Peyer's patch (tissue), 4 donors: ENCODE data around the gene MAPK6.
"Not testable (repeated sequence)": the region's sequence is repeated elsewhere in the genome, so short reads cannot be mapped to it uniquely, and the experiment has no call there.

Experiments
- CTCF ChIP-seq, 6 experiments: fragments of 450-650 bp in 4 of 6; fragments of 200-600 bp in 2 of 6; sonication (generic) in 1 of 6; IDR thresholded peaks; one replicate each; pipeline ENCODE4 v1.5.1; 2017 to 2019; ENCODE audit warnings: antibody characterized with exemption in 6 of 6, mild to moderate bottlenecking in 3 of 6, moderate library complexity in 1 of 6
- POLR2A ChIP-seq, 2 donors: fragments of 450-650 bp; IDR thresholded peaks; one replicate each; pipeline ENCODE4 v1.5.1; 2017; ENCODE audit warnings: antibody characterized with exemption in 2 of 2, mild to moderate bottlenecking in 2 of 2, moderate library complexity in 2 of 2

- peak in 5 of 6 experiments; percentile 18 to 28 (median 24) for TF ChIP-seq CTCF (IDR thresholded peaks at IDR 0.05)
- not testable (repeated sequence) for TF ChIP-seq POLR2A (IDR thresholded peaks at IDR 0.05)
Observed at GRCh38 chr15:52045795-52046298, 26.8 kb downstream of the MAPK6 start.
